Panc1 (cell line): Measurements from ENCODE around the gene KIDINS220. TPM values are rescaled to one million over a fixed set of nuclear protein-coding genes. Genes with fewer than 3 reads are reported as not detected.

ENCODE experiments used
- ATAC-seq: fragments of 200-7000 bp; cut with Tn5 transposase; 2 replicates; pipeline ENCODE4 v1.9.1; 2020; ENCODE audit warnings: mild to moderate bottlenecking, moderate library complexity
- BruUV-seq: library from RNA; stranded (reverse); fragments of 400-500 nt; replicated peaks from 2 replicates; lab custom pipeline; 2021; lab: Mats Ljungman, UMichigan
- CTCF ChIA-PET: fragments of 300-600 bp; sonication (Branson Sonifier 250); formaldehyde crosslinking; loops from one replicate; lab custom pipeline; 2022; ENCODE audit warnings: antibody characterized with exemption; lab: Charles Lee
- POLR2A ChIA-PET: fragments of 300-600 bp; sonication (Branson Sonifier 250); formaldehyde crosslinking; loops from one replicate; lab custom pipeline; 2022; ENCODE audit warnings: antibody characterized with exemption; lab: Charles Lee
- DNase-seq: peaks from one replicate; pipeline ENCODE4 v3.0.0-alpha.2; 2010; ENCODE audit warnings: low read depth, low spot score
- H3K27ac ChIP-seq: 2 replicates; pipeline ENCODE4 v1.5.1; 2011; ENCODE audit warnings: mild to moderate bottlenecking, low read length, inconsistent platforms
- H3K27me3 ChIP-seq: fragments of 200-500 bp; sonication (Bioruptor generic); 2 replicates; pipeline ENCODE4 v1.6.0; 2014; ENCODE audit warnings: low read length, inconsistent platforms; ENCODE audit not compliant: control insufficient read depth, insufficient read depth
- H3K36me3 ChIP-seq: fragments of 200-500 bp; sonication (Bioruptor generic); 2 replicates; pipeline ENCODE4 v1.5.1; 2014; ENCODE audit warnings: inconsistent platforms, mild to moderate bottlenecking, low read length, moderate library complexity; ENCODE audit not compliant: control insufficient read depth, insufficient read depth
- H3K4me1 ChIP-seq: 2 replicates; pipeline ENCODE4 v1.5.1; 2011; ENCODE audit warnings: inconsistent platforms, mild to moderate bottlenecking, low read length, moderate library complexity; ENCODE audit not compliant: control insufficient read depth, insufficient read depth
- H3K4me3 ChIP-seq, 2 experiments: 2 replicates each; pipeline ENCODE4 v1.5.1; 2011 to 2012; ENCODE audit warnings: low read depth in 2 of 2, low read length in 2 of 2, mild to moderate bottlenecking in 2 of 2, inconsistent platforms in 1 of 2, moderate library complexity in 1 of 2
- H3K9me3 ChIP-seq: fragments of 200-500 bp; sonication (Bioruptor generic); 2 replicates; pipeline ENCODE4 v1.5.1; 2014; ENCODE audit warnings: low read depth, mild to moderate bottlenecking, inconsistent platforms, low read length, moderate library complexity; ENCODE audit not compliant: control insufficient read depth, insufficient read depth
- POLR2AphosphoS5 ChIP-seq: IDR thresholded peaks from 2 replicates; pipeline ENCODE4 v1.6.1; 2012; ENCODE audit warnings: mild to moderate bottlenecking, low read depth, low read length, moderate library complexity
- SIN3A ChIP-seq: IDR thresholded peaks from 2 replicates; pipeline ENCODE4 v1.6.1; 2012; ENCODE audit warnings: low read depth, mild to moderate bottlenecking, low read length, moderate library complexity, borderline replicate concordance; ENCODE audit not compliant: insufficient read depth
- TCF7L2 ChIP-seq: IDR thresholded peaks from 2 replicates; pipeline ENCODE4 v1.6.1; 2011; ENCODE audit warnings: mild to moderate bottlenecking, low read depth, low read length, inconsistent platforms
- in situ Hi-C: cut with HindIII; loops from 2 replicates; pipeline ENCODE4 v1.10.0; 2016; ENCODE audit warnings: low sequenced_read_pairs, low pct_unique_long_range_greater_than_20kb
- intact Hi-C: fragments of 100-400 bp; cut with micrococcal nuclease; formaldehyde crosslinking; loops from one replicate; pipeline ENCODE4 v1.10.0; 2022; ENCODE audit not compliant: unreplicated experiment
- total RNA-seq: library from RNA; stranded (reverse); gene quantifications from one replicate; pipeline ENCODE4 v1.2.1, GENCODE V29; 2021; ENCODE audit not compliant: unreplicated experiment
- TF ChIP-seq, protein P1 (sequence below), 2 experiments: IDR thresholded peaks; 2 replicates each; pipeline ENCODE4 v1.6.1; 2011 to 2012; ENCODE audit warnings: low read depth in 2 of 2, control low read depth in 1 of 2, low read length in 1 of 2, mild to moderate bottlenecking in 1 of 2, moderate library complexity in 1 of 2; ENCODE audit not compliant: insufficient read depth in 1 of 2
- TF ChIP-seq, protein P2 (sequence below): fragments of 450-650 bp; IDR thresholded peaks from 2 replicates; pipeline ENCODE4 v1.5.1; 2017; ENCODE audit warnings: mild to moderate bottlenecking

Gene KIDINS220
- total RNA-seq, 1 experiment from 2014 or later = 39.3 TPM

DNA sequence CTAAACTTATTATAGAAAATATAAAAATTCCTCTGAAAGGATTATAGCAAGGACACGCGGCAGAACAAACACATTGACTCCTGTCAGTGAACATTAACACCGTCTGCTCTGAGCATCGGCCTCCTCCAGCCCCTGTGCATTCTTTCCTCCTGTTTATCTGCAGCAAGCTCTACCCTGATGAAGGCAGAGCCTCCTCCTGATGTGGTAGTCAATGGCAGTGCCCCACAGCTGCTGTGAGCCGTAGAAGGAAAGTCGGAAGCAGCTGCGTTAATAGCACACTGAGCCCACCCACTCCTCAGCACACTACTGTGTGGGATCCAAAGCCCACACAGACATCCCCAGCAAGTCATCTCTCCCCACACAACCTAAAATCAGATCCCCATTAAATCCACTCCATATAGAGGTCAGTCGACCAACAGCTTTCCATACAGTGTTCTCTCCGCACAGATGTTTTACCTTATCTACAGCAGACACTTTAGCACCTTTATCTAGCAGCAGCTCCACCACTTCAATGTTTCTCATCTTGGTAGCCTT lies 41.0 kb downstream of the KIDINS220 start:
- no peak for TF ChIP-seq POLR2AphosphoS5
- no peak for TF ChIP-seq SIN3A
- TF ChIP-seq, protein P1, sequence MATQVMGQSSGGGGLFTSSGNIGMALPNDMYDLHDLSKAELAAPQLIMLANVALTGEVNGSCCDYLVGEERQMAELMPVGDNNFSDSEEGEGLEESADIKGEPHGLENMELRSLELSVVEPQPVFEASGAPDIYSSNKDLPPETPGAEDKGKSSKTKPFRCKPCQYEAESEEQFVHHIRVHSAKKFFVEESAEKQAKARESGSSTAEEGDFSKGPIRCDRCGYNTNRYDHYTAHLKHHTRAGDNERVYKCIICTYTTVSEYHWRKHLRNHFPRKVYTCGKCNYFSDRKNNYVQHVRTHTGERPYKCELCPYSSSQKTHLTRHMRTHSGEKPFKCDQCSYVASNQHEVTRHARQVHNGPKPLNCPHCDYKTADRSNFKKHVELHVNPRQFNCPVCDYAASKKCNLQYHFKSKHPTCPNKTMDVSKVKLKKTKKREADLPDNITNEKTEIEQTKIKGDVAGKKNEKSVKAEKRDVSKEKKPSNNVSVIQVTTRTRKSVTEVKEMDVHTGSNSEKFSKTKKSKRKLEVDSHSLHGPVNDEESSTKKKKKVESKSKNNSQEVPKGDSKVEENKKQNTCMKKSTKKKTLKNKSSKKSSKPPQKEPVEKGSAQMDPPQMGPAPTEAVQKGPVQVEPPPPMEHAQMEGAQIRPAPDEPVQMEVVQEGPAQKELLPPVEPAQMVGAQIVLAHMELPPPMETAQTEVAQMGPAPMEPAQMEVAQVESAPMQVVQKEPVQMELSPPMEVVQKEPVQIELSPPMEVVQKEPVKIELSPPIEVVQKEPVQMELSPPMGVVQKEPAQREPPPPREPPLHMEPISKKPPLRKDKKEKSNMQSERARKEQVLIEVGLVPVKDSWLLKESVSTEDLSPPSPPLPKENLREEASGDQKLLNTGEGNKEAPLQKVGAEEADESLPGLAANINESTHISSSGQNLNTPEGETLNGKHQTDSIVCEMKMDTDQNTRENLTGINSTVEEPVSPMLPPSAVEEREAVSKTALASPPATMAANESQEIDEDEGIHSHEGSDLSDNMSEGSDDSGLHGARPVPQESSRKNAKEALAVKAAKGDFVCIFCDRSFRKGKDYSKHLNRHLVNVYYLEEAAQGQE (IDR thresholded peaks at IDR 0.05; ENCODE audit: insufficient read depth in 1 of 2, low read depth in 2 of 2, low read length in 1 of 2) = no peak
- no peak for TF ChIP-seq TCF7L2
- TF ChIP-seq, protein P2, sequence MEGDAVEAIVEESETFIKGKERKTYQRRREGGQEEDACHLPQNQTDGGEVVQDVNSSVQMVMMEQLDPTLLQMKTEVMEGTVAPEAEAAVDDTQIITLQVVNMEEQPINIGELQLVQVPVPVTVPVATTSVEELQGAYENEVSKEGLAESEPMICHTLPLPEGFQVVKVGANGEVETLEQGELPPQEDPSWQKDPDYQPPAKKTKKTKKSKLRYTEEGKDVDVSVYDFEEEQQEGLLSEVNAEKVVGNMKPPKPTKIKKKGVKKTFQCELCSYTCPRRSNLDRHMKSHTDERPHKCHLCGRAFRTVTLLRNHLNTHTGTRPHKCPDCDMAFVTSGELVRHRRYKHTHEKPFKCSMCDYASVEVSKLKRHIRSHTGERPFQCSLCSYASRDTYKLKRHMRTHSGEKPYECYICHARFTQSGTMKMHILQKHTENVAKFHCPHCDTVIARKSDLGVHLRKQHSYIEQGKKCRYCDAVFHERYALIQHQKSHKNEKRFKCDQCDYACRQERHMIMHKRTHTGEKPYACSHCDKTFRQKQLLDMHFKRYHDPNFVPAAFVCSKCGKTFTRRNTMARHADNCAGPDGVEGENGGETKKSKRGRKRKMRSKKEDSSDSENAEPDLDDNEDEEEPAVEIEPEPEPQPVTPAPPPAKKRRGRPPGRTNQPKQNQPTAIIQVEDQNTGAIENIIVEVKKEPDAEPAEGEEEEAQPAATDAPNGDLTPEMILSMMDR = no peak
- ATAC-seq (no peak), DNase-seq (no peak)
- no peak overlapping the region for H3K4me3 ChIP-seq
- H3K9me3 ChIP-seq = no peaks in the 10 kb centered on the region
- intact Hi-C loops (no loop called here), in situ Hi-C loops (no loop called here)
- H3K27ac ChIP-seq = no peak overlapping the region
- BruUV-seq = no TSS peak
- no peaks in the 10 kb centered on the region for H3K4me1 ChIP-seq
- POLR2A ChIA-PET = no interaction called here
- no peaks in the 10 kb centered on the region for H3K27me3 ChIP-seq
- H3K36me3 ChIP-seq = no peaks in the 10 kb centered on the region
- CTCF ChIA-PET = no interaction called here

DNA sequence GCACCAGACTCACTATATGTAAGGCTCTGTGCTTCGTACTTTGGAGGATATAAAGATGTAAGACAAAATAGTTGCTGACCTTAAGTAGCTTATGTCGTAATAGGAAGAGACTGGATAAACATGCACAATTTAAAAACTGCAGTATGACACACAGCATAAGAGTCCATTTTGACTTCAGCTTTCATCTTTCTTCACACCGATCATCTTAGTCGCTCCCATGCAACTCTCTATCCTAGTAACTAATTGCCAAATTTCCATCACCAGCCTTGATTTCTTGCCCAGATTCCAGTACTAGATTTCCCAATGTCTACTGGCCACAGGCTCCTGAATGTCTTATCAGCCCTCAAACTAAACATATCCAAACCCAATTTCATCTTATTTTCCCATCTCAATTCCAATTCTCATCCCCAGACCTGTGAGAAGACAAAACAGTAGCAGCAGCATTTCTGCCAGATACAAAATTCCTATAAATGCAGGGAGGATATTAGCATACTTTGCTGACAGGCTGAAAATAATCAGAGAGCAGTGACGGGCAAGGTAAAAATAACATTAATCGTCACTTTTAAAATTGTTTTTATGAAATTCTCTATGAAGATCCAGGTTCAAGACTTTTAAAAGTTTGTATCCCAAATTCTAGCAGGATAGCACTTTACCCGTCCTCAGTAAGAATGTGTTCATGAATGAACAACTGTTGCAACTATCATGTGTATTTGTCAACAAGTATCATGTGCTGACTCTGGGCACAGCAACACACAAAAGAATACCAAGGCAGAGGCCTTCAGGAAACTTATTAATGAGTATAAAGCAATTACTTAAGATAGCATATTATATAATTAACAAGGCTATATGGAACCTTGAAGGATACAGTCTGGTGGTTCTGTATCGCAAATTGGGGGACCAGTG lies 42.2 kb downstream of the KIDINS220 start:
- no peak for DNase-seq
- TF ChIP-seq TCF7L2 (no peak), SIN3A (no peak), POLR2AphosphoS5 (no peak)
- TF ChIP-seq, protein P1 (IDR thresholded peaks at IDR 0.05; ENCODE audit: insufficient read depth in 1 of 2, low read depth in 2 of 2, low read length in 1 of 2) = no peak
- TF ChIP-seq, protein P2 = no peak
- Histone ChIP-seq H3K9me3 (no peaks in the 10 kb centered on the region), H3K27me3 (no peaks in the 10 kb centered on the region), H3K4me1 (no peaks in the 10 kb centered on the region), H3K27ac (no peak overlapping the region), H3K36me3 (no peaks in the 10 kb centered on the region), H3K4me3 (no peak overlapping the region)
- intact Hi-C loops = no loop called here
- no TSS peak for BruUV-seq
- in situ Hi-C loops = no loop called here
- ChIA-PET CTCF (no interaction called here), POLR2A (no interaction called here)
- no peak for ATAC-seq
